ENCODE results near the gene LILRB1.
"Not testable (repeated sequence)": the region's sequence is repeated elsewhere in the genome, so short reads cannot be mapped to it uniquely, and the experiment has no call there.

Gene LILRB1

GRCh38 chr19:54624934-54625730 is 5.2 kb upstream of the LILRB1 start:
- DNase-seq (ENCODE audit: low read depth) = not testable (repeated sequence)

- no peak for DNase-seq (ENCODE audit: low read depth)
Measured at GRCh38 chr19:54626757-54627156, 3.5 kb upstream of the LILRB1 start.

GRCh38 chr19:54627912-54628311 is 2.4 kb upstream of the LILRB1 start:
- DNase-seq (ENCODE audit: low read depth) = not testable (repeated sequence)

GRCh38 chr19:54630782-54631181 is 498 bp downstream of the LILRB1 start:
- no peak for DNase-seq (ENCODE audit: low read depth)

GRCh38 chr19:54631489-54632337 is 1.4 kb downstream of the LILRB1 start:
- DNase-seq (ENCODE audit: low read depth) = not testable (repeated sequence)

- not testable (repeated sequence) for DNase-seq (ENCODE audit: low read depth)
Measured at GRCh38 chr19:54632517-54632916, 2.2 kb downstream of the LILRB1 start.

GRCh38 chr19:54633401-54633800 is 3.1 kb downstream of the LILRB1 start:
- DNase-seq (ENCODE audit: low read depth) = no peak

GRCh38 chr19:54636081-54636480 is 5.8 kb downstream of the LILRB1 start:
- DNase-seq (ENCODE audit: low read depth) = not testable (repeated sequence)

GRCh38 chr19:54638683-54639082 is 8.4 kb downstream of the LILRB1 start:
- no peak for DNase-seq (ENCODE audit: low read depth)

- not testable (repeated sequence) for DNase-seq (ENCODE audit: low read depth)
Measured at GRCh38 chr19:54642953-54643352, 12.7 kb downstream of the LILRB1 start.

- DNase-seq (ENCODE audit: low read depth) = not testable (repeated sequence)
Measured at GRCh38 chr19:54643583-54643982, 13.3 kb downstream of the LILRB1 start.

GRCh38 chr19:54644056-54644455 is 13.8 kb downstream of the LILRB1 start:
- DNase-seq (ENCODE audit: low read depth) = no peak

GRCh38 chr19:54646331-54646841 is 16.1 kb downstream of the LILRB1 start:
- no peak for DNase-seq (ENCODE audit: low read depth)

- no peak for DNase-seq (ENCODE audit: low read depth)
Measured at GRCh38 chr19:54648129-54648528, 17.8 kb downstream of the LILRB1 start.

GRCh38 chr19:54650108-54650655 is 19.9 kb downstream of the LILRB1 start:
- no peak for DNase-seq (ENCODE audit: low read depth)

GRCh38 chr19:54653181-54653809 is 23.0 kb downstream of the LILRB1 start:
- DNase-seq (ENCODE audit: low read depth) = no peak

- DNase-seq (ENCODE audit: low read depth) = no peak
Measured at GRCh38 chr19:54654447-54655321, 24.4 kb downstream of the LILRB1 start.

- DNase-seq (ENCODE audit: low read depth) = no peak
Measured at GRCh38 chr19:54659300-54659699, 29.0 kb downstream of the LILRB1 start.

- no peak for DNase-seq (ENCODE audit: low read depth)
Measured at GRCh38 chr19:54660306-54660705, 30.0 kb downstream of the LILRB1 start.

GRCh38 chr19:54660964-54661363 is 30.7 kb downstream of the LILRB1 start:
- no peak for DNase-seq (ENCODE audit: low read depth)

GRCh38 chr19:54661846-54662481 is 31.7 kb downstream of the LILRB1 start:
- no peak for DNase-seq (ENCODE audit: low read depth)
